HFF-Myc (cell line): ENCODE data around the gene WRAP53.

ENCODE experiments used
- DNase-seq: peaks from one replicate; pipeline ENCODE4 v3.0.0-alpha.2; 2011; ENCODE audit warnings: low read depth; ENCODE audit errors: extremely low read depth
- H3K4me3 ChIP-seq: replicated peaks from 2 replicates; pipeline ENCODE4 v1.5.1; 2011; ENCODE audit warnings: low read depth, mild to moderate bottlenecking, control low read depth, low read length
- TF ChIP-seq, protein P1 (sequence below): IDR thresholded peaks from 2 replicates; pipeline ENCODE4 v1.5.1; 2012; ENCODE audit warnings: mild to moderate bottlenecking, low read depth, low read length, control low read depth; ENCODE audit errors: missing control alignments

The WRAP53 gene

DNA sequence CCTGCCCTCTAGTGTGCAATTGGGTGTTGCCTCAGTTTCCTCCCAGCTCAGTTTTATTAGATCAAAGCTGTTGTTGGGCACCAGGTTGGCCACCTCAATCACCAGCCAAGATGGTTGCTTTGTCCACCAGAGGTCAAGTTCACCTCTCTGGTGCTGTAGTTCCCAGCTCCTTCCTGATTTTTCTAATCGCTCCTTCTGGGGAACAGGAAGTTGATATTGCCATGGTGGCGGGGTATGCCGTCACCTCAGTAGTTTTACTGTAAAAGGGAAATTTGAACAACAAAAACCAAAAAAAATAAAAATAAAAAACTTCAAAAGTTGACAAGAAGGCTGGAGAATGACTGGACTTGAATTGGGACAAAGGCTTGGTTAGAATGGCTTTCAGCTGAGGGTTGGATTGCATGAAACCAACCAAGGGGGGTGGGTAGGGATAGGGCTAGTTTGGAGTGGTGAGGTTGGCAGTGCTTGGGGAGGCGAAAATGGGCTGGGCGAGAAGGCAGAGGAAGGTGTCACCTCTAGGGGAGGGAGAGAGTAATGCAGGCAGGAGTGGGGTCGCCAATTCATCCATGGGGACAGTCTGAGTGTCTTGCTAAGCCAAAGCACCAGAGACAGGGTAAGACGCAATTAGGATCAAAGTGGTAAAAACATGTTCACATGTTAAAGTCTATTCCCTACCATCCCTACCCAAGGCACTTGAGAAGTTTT lies 22.9 kb downstream of the WRAP53 start:
- DNase-seq = no peak
- TF ChIP-seq, protein P1, sequence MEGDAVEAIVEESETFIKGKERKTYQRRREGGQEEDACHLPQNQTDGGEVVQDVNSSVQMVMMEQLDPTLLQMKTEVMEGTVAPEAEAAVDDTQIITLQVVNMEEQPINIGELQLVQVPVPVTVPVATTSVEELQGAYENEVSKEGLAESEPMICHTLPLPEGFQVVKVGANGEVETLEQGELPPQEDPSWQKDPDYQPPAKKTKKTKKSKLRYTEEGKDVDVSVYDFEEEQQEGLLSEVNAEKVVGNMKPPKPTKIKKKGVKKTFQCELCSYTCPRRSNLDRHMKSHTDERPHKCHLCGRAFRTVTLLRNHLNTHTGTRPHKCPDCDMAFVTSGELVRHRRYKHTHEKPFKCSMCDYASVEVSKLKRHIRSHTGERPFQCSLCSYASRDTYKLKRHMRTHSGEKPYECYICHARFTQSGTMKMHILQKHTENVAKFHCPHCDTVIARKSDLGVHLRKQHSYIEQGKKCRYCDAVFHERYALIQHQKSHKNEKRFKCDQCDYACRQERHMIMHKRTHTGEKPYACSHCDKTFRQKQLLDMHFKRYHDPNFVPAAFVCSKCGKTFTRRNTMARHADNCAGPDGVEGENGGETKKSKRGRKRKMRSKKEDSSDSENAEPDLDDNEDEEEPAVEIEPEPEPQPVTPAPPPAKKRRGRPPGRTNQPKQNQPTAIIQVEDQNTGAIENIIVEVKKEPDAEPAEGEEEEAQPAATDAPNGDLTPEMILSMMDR = no peak

DNA sequence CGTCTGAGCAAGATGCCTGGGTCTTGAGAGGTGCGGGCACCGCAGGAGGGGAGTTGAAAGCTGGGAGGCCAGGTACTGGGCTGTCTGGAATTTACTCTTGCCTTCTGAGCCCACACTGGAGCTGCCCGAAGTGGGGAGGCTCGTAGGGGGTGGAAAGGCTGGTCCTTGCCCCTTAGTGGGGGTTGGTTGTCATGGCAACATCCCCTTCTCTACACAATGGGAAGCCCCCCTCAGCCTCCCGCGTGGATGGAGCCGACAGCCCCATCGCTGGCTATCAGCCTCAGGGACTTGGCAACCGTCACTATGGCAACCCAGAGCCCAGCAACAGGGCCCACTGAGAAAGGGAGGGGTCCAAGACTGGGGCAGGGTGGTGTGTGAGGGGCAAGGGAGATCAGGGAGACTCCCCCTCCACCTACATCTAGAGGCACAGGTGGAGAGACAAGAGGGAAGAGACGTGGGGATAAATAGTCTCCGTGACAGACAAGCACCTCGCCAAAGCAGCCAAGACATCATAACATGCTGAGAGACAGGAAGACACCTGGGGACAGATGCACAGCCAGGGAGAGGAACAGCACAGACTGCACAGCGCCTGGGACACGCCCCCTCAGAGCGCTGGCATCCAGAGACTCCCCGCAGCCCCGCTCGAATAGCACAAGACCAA lies 24.0 kb downstream of the WRAP53 start:
- TF ChIP-seq, protein P1 = no peak
- no peak for DNase-seq
- no peak overlapping the region for H3K4me3 ChIP-seq

More for the DNA sequence above, 22.9 kb downstream of the WRAP53 start:
- H3K4me3 ChIP-seq = no peak overlapping the region

DNA sequence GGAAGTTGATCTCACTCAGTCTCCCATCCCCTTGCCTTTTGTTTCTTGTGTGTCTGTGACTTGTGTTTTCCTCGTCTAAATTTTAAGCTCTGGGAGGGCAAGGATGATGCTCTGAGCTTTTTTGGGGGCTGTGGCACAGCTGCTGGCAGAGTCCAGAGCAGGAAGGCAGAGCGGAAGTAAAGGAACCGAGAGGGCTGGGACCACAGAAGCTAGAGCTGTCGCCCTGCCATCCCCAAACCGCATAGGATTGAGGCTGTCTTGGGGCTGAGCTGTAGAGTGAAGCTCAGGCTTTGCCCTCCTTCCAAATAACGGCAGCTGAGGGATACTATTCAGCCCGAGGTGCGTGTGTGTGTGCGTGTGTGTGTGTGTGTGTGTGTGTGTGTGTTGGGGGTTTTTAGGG lies 25.5 kb downstream of the WRAP53 start:
- TF ChIP-seq, protein P1 = no peak
- no peak overlapping the region for H3K4me3 ChIP-seq
- no peak for DNase-seq

DNA sequence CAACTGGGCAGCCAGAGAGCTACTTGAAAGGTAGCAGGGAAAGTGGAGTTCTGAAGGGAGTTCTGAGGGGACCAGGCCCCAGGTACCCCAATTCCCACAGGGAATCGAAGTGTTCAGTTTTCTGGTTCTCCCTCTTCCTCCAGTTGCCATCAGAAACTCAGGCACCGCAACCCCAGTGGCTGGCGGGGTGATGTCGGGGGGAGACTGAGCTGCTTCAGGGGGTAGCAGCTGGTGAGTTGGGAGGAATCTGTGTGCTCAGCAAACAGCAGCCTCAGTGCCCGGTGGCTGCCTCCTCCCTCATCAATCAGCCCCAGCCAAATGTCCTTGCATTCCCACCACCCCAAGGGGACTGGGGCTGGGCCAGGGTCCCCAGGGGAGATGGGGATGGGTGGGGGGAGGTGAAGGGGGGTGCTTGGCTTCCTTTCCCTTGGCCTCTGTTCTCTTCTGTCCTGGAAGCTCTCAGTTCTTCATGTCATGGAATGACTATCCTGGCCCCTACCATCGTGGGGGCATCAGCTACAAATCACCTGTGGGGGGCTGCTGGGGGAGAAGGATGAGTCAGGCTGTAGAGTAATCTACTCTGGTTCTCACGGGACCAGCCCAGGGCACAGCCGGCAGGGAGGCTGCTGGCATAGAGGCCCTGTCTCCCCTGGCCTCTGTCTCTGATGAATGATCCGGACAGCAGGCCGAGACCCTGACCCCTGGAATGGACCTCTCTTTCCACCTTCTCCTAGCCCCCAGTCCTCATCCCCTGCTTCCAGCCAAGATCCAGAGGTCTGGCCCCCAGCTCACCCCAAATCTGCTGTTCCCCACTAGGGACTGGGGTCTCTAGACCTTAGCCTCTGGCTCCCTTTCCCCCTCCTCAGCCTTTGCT lies 26.7 kb downstream of the WRAP53 start:
- DNase-seq = no peak
- H3K4me3 ChIP-seq = no peak overlapping the region
- TF ChIP-seq, protein P1 = no peak

DNA sequence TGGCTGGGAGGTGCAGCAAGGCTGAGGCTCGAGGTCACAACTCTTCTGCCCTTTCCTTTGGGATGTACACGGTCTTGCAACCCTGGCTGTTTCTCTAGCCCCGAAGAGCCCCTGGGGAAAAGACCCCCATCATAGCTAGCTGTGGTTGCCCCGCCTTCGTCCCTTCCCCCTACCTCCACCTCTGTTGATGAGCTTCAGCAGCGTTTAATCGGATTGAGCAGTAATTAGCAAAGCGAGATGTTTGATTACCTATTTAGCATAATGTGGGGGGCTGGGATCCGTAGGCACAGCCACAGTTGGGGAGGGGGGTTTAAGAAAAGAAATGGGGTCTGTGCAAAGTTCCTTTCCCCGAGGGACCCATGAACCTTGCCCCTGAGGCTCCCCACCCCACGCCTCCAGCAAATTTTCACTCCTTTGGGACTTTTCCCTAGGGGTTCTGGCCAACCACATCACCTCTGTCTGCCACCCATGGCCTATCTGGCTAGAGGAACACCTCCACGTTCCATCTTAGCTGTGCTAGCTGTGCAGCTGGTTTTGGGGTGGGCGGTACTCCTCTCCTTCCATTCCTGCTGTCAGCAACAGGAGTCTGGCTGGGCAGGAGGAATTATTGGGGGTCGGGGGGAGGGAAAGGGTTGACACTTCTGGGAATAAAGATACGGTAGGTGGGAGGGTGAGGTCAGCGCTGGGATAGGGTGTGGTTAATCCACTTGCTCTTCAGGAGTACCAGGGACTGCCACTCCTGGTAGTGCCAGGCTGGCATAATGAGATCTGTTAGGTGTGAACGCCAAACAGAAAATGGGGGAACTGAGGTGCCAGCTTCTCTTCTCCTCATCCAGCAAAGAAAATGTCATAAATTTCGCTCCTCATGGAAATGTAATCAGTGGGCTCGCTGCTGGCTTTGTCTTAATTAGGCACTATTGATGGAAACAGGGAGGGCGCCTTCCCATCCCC lies 27.9 kb downstream of the WRAP53 start:
- no peak for DNase-seq
- TF ChIP-seq, protein P1 = no peak
- H3K4me3 ChIP-seq = peak overlapping the region; percentile 52
